Loucy (cell line): ENCODE results near the gene SMIM21.

Experiments used
- H2AFZ ChIP-seq: fragments of 200-600 bp; sonication (generic); 2 replicates; pipeline ENCODE4 v1.6.0; 2016; ENCODE audit warnings: antibody characterized with exemption, mild to moderate bottlenecking, low read length, moderate library complexity
- H3F3A ChIP-seq: fragments of 200-600 bp; 2 replicates; pipeline ENCODE4 v1.6.0; 2016; ENCODE audit warnings: antibody characterized with exemption, low read depth, mild to moderate bottlenecking
- H3K27me3 ChIP-seq: fragments of 200-600 bp; sonication (generic); 2 replicates; pipeline ENCODE4 v1.6.1; 2014; ENCODE audit warnings: low read length, mild to moderate bottlenecking; ENCODE audit not compliant: insufficient read depth, poor library complexity, severe bottlenecking
- H3K36me3 ChIP-seq: fragments of 200-600 bp; sonication (generic); 2 replicates; pipeline ENCODE4 v1.6.1; 2016; ENCODE audit warnings: low read length; ENCODE audit not compliant: insufficient read depth
- H3K4me1 ChIP-seq: fragments of 200-600 bp; sonication (generic); 2 replicates; pipeline ENCODE4 v1.5.1; 2014; ENCODE audit warnings: low read length, mild to moderate bottlenecking; ENCODE audit not compliant: insufficient read depth, poor library complexity, severe bottlenecking
- H3K4me2 ChIP-seq: fragments of 200-600 bp; sonication (generic); 2 replicates; pipeline ENCODE4 v1.6.0; 2014; ENCODE audit warnings: antibody characterized with exemption, low read length, low read depth, mild to moderate bottlenecking; ENCODE audit not compliant: poor library complexity, severe bottlenecking
- H3K4me3 ChIP-seq: fragments of 200-600 bp; sonication (generic); 2 replicates; pipeline ENCODE4 v1.5.1; 2014; ENCODE audit warnings: low read length, mild to moderate bottlenecking, mixed read lengths; ENCODE audit not compliant: poor library complexity, severe bottlenecking
- H3K79me2 ChIP-seq: fragments of 200-600 bp; sonication (generic); 2 replicates; pipeline ENCODE4 v1.6.1; 2014; ENCODE audit warnings: low read length; ENCODE audit not compliant: insufficient read depth
- H3K9ac ChIP-seq: fragments of 200-600 bp; sonication (generic); 2 replicates; pipeline ENCODE4 v1.6.0; 2014; ENCODE audit warnings: mild to moderate bottlenecking, low read depth, low read length, moderate library complexity; ENCODE audit not compliant: poor library complexity, severe bottlenecking
- H3K9me2 ChIP-seq: fragments of 200-600 bp; sonication (generic); replicated peaks from 2 replicates; pipeline ENCODE4 v1.6.1; 2016; ENCODE audit warnings: low read depth, low read length, mixed read lengths
- H3K9me3 ChIP-seq: fragments of 200-600 bp; sonication (generic); 2 replicates; pipeline ENCODE4 v1.6.1; 2014; ENCODE audit warnings: mild to moderate bottlenecking, antibody characterized with exemption, low read length, low read depth; ENCODE audit not compliant: insufficient read depth
- H4K20me1 ChIP-seq: fragments of 200-600 bp; sonication (generic); 2 replicates; pipeline ENCODE4 v1.6.0; 2014; ENCODE audit warnings: antibody characterized with exemption, low read length, mild to moderate bottlenecking; ENCODE audit not compliant: insufficient read depth, poor library complexity, severe bottlenecking
- CTCF ChIP-seq: fragments of 200-600 bp; sonication (generic); conservative IDR thresholded peaks from 2 replicates; pipeline ENCODE4 v1.5.1; 2014; ENCODE audit warnings: mild to moderate bottlenecking, antibody characterized with exemption, low read length
- EZH2phosphoT487 ChIP-seq: fragments of 200-600 bp; IDR thresholded peaks from 2 replicates; pipeline ENCODE4 v1.6.1; 2018; ENCODE audit warnings: antibody characterized with exemption, mild to moderate bottlenecking, moderate library complexity, borderline replicate concordance

SMIM21 gene

GRCh38 chr18:75360941-75361340 is 66.6 kb downstream of the SMIM21 start:
- Histone ChIP-seq H2AFZ (no peak overlapping the region), H3K9ac (no peak overlapping the region), H3K9me3 (no peaks in the 10 kb centered on the region), H4K20me1 (no peaks in the 10 kb centered on the region), H3K79me2 (no peaks in the 10 kb centered on the region), H3K9me2 (no peaks in the 10 kb centered on the region), H3K4me3 (no peak overlapping the region), H3K27me3 (no peaks in the 10 kb centered on the region), H3K4me2 (no peak overlapping the region), H3F3A (no peaks in the 10 kb centered on the region), H3K4me1 (no peaks in the 10 kb centered on the region), H3K36me3 (no peaks in the 10 kb centered on the region)
- TF ChIP-seq CTCF = no peak
- no peak for TF ChIP-seq EZH2phosphoT487

GRCh38 chr18:75360215-75360614 is 67.3 kb downstream of the SMIM21 start:
- Histone ChIP-seq H3K4me1 (no peaks in the 10 kb centered on the region), H3K27me3 (no peaks in the 10 kb centered on the region), H3K4me3 (no peak overlapping the region), H3K9ac (no peak overlapping the region), H2AFZ (no peak overlapping the region), H3K79me2 (no peaks in the 10 kb centered on the region), H3F3A (no peaks in the 10 kb centered on the region), H3K4me2 (no peak overlapping the region), H3K9me3 (no peaks in the 10 kb centered on the region), H4K20me1 (no peaks in the 10 kb centered on the region), H3K36me3 (no peaks in the 10 kb centered on the region), H3K9me2 (no peaks in the 10 kb centered on the region)
- TF ChIP-seq EZH2phosphoT487 (no peak), CTCF (no peak)
